Hair follicle dermal papilla cell (primary cell): ENCODE data around the gene ASCL4. TPM values are rescaled to one million over a fixed set of nuclear protein-coding genes. Genes with fewer than 3 reads are reported as not detected.

Source experiments
- total RNA-seq: library from RNA; depleted of rRNA; stranded (reverse); fragments of >200 nt; gene quantifications from 2 replicates; pipeline ENCODE4 v1.2.3, GENCODE V29; 2012

The ASCL4 gene
- total RNA-seq, result not detected in 2 replicates

GRCh38 chr12:107774349-107775029, at the start of gene ASCL4:
TSS of gene ASCL4 (plus strand) at chr12:107774704. CDS start at chr12:107775219, 515 bp downstream.

GRCh38 chr12:107760809-107761501, 13.5 kb upstream of the ASCL4 start, which contains the start of gene PRDM4:
TSS of gene PRDM4 (minus strand) at chr12:107761137. CDS start at chr12:107760515, 622 bp downstream.

Other genes with a start within 250 kb of the ASCL4 start
- 64.4 and 86.1 TPM in 2 replicates for gene PWP1, start 88.9 kb upstream of the ASCL4 start, total RNA-seq
- gene PRDM4, start 13.6 kb upstream of the ASCL4 start, total RNA-seq, result 40.0 and 44.5 TPM in 2 replicates